Naive thymus-derived CD4-positive, alpha-beta T cell (primary cell): ENCODE measurements around the gene SHROOM4. TPM values are rescaled to one million over a fixed set of nuclear protein-coding genes. Genes with fewer than 3 reads are reported as not detected.

ENCODE experiments used
- ATAC-seq: fragments of 150-1000 bp; cut with Tn5 transposase; 2 replicates; pipeline ENCODE4 v1.10.0; 2021; ENCODE audit warnings: mild to moderate bottlenecking, moderate library complexity
- CTCF ChIA-PET: fragments of 350-600 bp; sonication (Branson Sonifier 250); formaldehyde crosslinking; loops from one replicate; lab custom pipeline; 2021; ENCODE audit warnings: antibody characterized with exemption; lab: Charles Lee
- POLR2A ChIA-PET: fragments of 350-600 bp; sonication (Branson Sonifier 250); formaldehyde crosslinking; loops from one replicate; lab custom pipeline; 2021; ENCODE audit warnings: antibody characterized with exemption, inconsistent platforms; lab: Charles Lee
- DNase-seq, 9 donors: peaks; one replicate each; pipeline versions ENCODE4 v3.0.0 to v3.0.0-alpha.2; 2020 to 2022; ENCODE audit warnings: mixed read lengths in 1 of 9
- H3K27ac ChIP-seq: one replicate; pipeline ENCODE4 v1.7.0; 2013; ENCODE audit warnings: mild to moderate bottlenecking, low read depth, low read length, moderate library complexity
- H3K27me3 ChIP-seq, 2 donors: one replicate each; pipeline ENCODE4 v1.7.0; 2013; ENCODE audit warnings: low read length in 2 of 2, mild to moderate bottlenecking in 2 of 2, moderate library complexity in 2 of 2; ENCODE audit not compliant: control insufficient read depth in 2 of 2, insufficient read depth in 2 of 2
- H3K36me3 ChIP-seq, 3 experiments: 1 replicate in 2 of 3; 2 replicates in 1 of 3; pipeline ENCODE4 v1.7.0; 2013; ENCODE audit warnings: low read length in 3 of 3, mild to moderate bottlenecking in 3 of 3, moderate library complexity in 1 of 3; ENCODE audit not compliant: insufficient read depth in 3 of 3, control insufficient read depth in 2 of 3
- H3K4me1 ChIP-seq, 2 donors: one replicate each; pipeline ENCODE4 v1.7.0; 2013; ENCODE audit warnings: low read length in 2 of 2, mild to moderate bottlenecking in 2 of 2, moderate library complexity in 1 of 2; ENCODE audit not compliant: control insufficient read depth in 2 of 2, insufficient read depth in 2 of 2
- H3K4me3 ChIP-seq: 2 replicates; pipeline ENCODE4 v1.7.0; 2013; ENCODE audit warnings: mild to moderate bottlenecking, low read length
- H3K9me3 ChIP-seq, 3 experiments: 1 replicate in 2 of 3; 2 replicates in 1 of 3; pipeline ENCODE4 v1.7.0; 2013; ENCODE audit warnings: low read length in 3 of 3; ENCODE audit not compliant: control insufficient read depth in 2 of 3
- H3K27ac Mint-ChIP-seq, 9 donors: one replicate each; pipeline ENCODE4 v1.8.0; 2020 to 2022; ENCODE audit warnings: mixed read lengths in 9 of 9, mild to moderate bottlenecking in 8 of 9, moderate library complexity in 5 of 9, inconsistent platforms in 2 of 9
- H3K27me3 Mint-ChIP-seq, 5 donors: one replicate each; pipeline ENCODE4 v1.8.0; 2021 to 2022; ENCODE audit warnings: mixed read lengths in 5 of 5, mild to moderate bottlenecking in 1 of 5
- H3K36me3 Mint-ChIP-seq, 5 donors: one replicate each; pipeline ENCODE4 v1.8.0; 2020 to 2022; ENCODE audit warnings: mixed read lengths in 5 of 5, mild to moderate bottlenecking in 3 of 5, inconsistent platforms in 1 of 5
- H3K4me1 Mint-ChIP-seq, 7 donors: one replicate each; pipeline ENCODE4 v1.8.0; 2020 to 2022; ENCODE audit warnings: mixed read lengths in 7 of 7, mild to moderate bottlenecking in 3 of 7, inconsistent platforms in 1 of 7
- H3K4me3 Mint-ChIP-seq, 10 donors: one replicate each; pipeline ENCODE4 v1.8.0; 2020 to 2022; ENCODE audit warnings: mild to moderate bottlenecking in 10 of 10, mixed read lengths in 10 of 10, moderate library complexity in 6 of 10, inconsistent platforms in 2 of 10
- H3K9me3 Mint-ChIP-seq, 11 donors: one replicate each; pipeline ENCODE4 v1.8.0; 2020 to 2022; ENCODE audit warnings: mixed read lengths in 11 of 11, mild to moderate bottlenecking in 4 of 11, inconsistent platforms in 1 of 11, moderate library complexity in 1 of 11
- intact Hi-C, 2 donors: fragments of 100-400 bp; cut with micrococcal nuclease; formaldehyde crosslinking; loops; one replicate each; pipeline ENCODE4 v1.15.1; 2023
- polyA plus RNA-seq, 2 donors: library from polyadenylated mRNA; unstranded; fragments of 300-500 nt; fragmentation: Illumina TruSeq; gene quantifications; one replicate each; pipeline ENCODE4 v1.2.3, GENCODE V29; 2021
- total RNA-seq, 6 experiments: library from RNA in 5 of 6; stranded (reverse) in 5 of 6; gene quantifications; 1 replicate in 5 of 6; 2 replicates in 1 of 6; pipeline ENCODE4 v1.2.3 and lab custom pipeline; 2021 to 2026

SHROOM4 gene
- total RNA-seq (under 1 TPM in 1 of 5 experiments, not detected in 4; 0.05 TPM), polyA plus RNA-seq (not detected), total RNA-seq (lab: John Stamatoyannopoulos, UW) (not detected)

GRCh38 chrX:50813843-50814661 is at the start of gene SHROOM4:
Gene SHROOM4 (minus strand): TSS chrX:50814194. CDS start chrX:50814018, 176 bp downstream.
- Mint-ChIP-seq H3K27me3 (peaks cover 17 to 46% (median 28%) of the 10 kb centered on the region in 5 donors), H3K4me1 (peaks cover 0 to 4% (median 2%) of the 10 kb centered on the region in 7 donors), H3K4me3 (peak within 1 kb of the TSS in 6 of 10 donors; percentile 29 to 74 (median 56)), H3K36me3 (peaks cover 0 to 4% (median 0%) of the 10 kb centered on the region in 5 donors), H3K27ac (no peak within 1 kb of the TSS), H3K9me3 (no peaks in the 10 kb centered on the region)
- DNase-seq: no peak
- Histone ChIP-seq H3K27me3 (no peaks in the 10 kb centered on the region), H3K4me3 (no peak within 1 kb of the TSS), H3K27ac (no peak within 1 kb of the TSS), H3K4me1 (no peaks in the 10 kb centered on the region), H3K9me3 (no peaks in the 10 kb centered on the region), H3K36me3 (no peaks in the 10 kb centered on the region)
- intact Hi-C loops: no loop called here
- ChIA-PET CTCF (no interaction called here), POLR2A (no interaction called here)
- ATAC-seq: no peak

GRCh38 chrX:50863471-50863870 is 49.5 kb upstream of the SHROOM4 start:
- ChIA-PET CTCF (no interaction called here), POLR2A (no interaction called here)
- Histone ChIP-seq H3K4me1 (no peaks in the 10 kb centered on the region), H3K36me3 (no peaks in the 10 kb centered on the region), H3K27me3 (no peaks in the 10 kb centered on the region), H3K9me3 (no peaks in the 10 kb centered on the region), H3K27ac (no peak overlapping the region), H3K4me3 (no peak overlapping the region)
- intact Hi-C loops: no loop called here
- Mint-ChIP-seq H3K9me3 (no peaks in the 10 kb centered on the region), H3K27me3 (peaks cover 0 to 9% (median 0%) of the 10 kb centered on the region in 5 donors), H3K4me3 (no peak overlapping the region), H3K36me3 (no peaks in the 10 kb centered on the region), H3K4me1 (no peaks in the 10 kb centered on the region), H3K27ac (no peak overlapping the region)
- DNase-seq (no peak), ATAC-seq (no peak)

- H3K27me3 Mint-ChIP-seq: peaks cover 0 to 9% (median 4%) of the 10 kb centered on the region in 5 donors
- no peaks in the 10 kb centered on the region for H3K9me3 ChIP-seq
- DNase-seq (no peak), ATAC-seq (no peak)
- H3K27me3 ChIP-seq: no peaks in the 10 kb centered on the region
- no peaks in the 10 kb centered on the region for H3K4me1 ChIP-seq
- no peaks in the 10 kb centered on the region for H3K4me1 Mint-ChIP-seq
- no peaks in the 10 kb centered on the region for H3K36me3 ChIP-seq
- intact Hi-C loops: no loop called here
- H3K27ac ChIP-seq: no peak overlapping the region
- H3K4me3 ChIP-seq: no peak overlapping the region
- POLR2A ChIA-PET: no interaction called here
- no peak overlapping the region for H3K4me3 Mint-ChIP-seq
- no peaks in the 10 kb centered on the region for H3K9me3 Mint-ChIP-seq
- CTCF ChIA-PET: no interaction called here
- no peaks in the 10 kb centered on the region for H3K36me3 Mint-ChIP-seq
- H3K27ac Mint-ChIP-seq: no peak overlapping the region
Measured at GRCh38 chrX:50860518-50860917, 46.5 kb upstream of the SHROOM4 start.

GRCh38 chrX:50858548-50858947 is 44.6 kb upstream of the SHROOM4 start:
- intact Hi-C loops: no loop called here

GRCh38 chrX:50853399-50853798 is 39.4 kb upstream of the SHROOM4 start:
- DNase-seq: no peak
- H3K4me1 Mint-ChIP-seq: no peaks in the 10 kb centered on the region
- no peaks in the 10 kb centered on the region for H3K9me3 ChIP-seq
- no peak overlapping the region for H3K27ac ChIP-seq
- no peak overlapping the region for H3K4me3 ChIP-seq
- H3K4me3 Mint-ChIP-seq: no peak overlapping the region
- H3K4me1 ChIP-seq: no peaks in the 10 kb centered on the region
- no peak overlapping the region for H3K27ac Mint-ChIP-seq
- peaks cover 0 to 4% (median 0%) of the 10 kb centered on the region in 5 donors for H3K27me3 Mint-ChIP-seq
- POLR2A ChIA-PET: no interaction called here
- no peaks in the 10 kb centered on the region for H3K27me3 ChIP-seq
- H3K36me3 ChIP-seq: no peaks in the 10 kb centered on the region
- CTCF ChIA-PET: no interaction called here
- peaks cover 0 to 4% (median 0%) of the 10 kb centered on the region in 11 donors for H3K9me3 Mint-ChIP-seq
- no peaks in the 10 kb centered on the region for H3K36me3 Mint-ChIP-seq
- intact Hi-C loops: no loop called here
- no peak for ATAC-seq

More at GRCh38 chrX:50858548-50858947, 44.6 kb upstream of the SHROOM4 start:
- ATAC-seq (no peak), DNase-seq (no peak)
- POLR2A ChIA-PET: no interaction called here
- no peaks in the 10 kb centered on the region for H3K4me1 Mint-ChIP-seq
- no peak overlapping the region for H3K27ac Mint-ChIP-seq
- Histone ChIP-seq H3K27ac (no peak overlapping the region), H3K4me3 (no peak overlapping the region), H3K4me1 (no peaks in the 10 kb centered on the region), H3K36me3 (no peaks in the 10 kb centered on the region), H3K9me3 (no peaks in the 10 kb centered on the region), H3K27me3 (no peaks in the 10 kb centered on the region)
- no peak overlapping the region for H3K4me3 Mint-ChIP-seq
- CTCF ChIA-PET: no interaction called here
- no peaks in the 10 kb centered on the region for H3K36me3 Mint-ChIP-seq
- H3K27me3 Mint-ChIP-seq: peaks cover 0 to 9% (median 0%) of the 10 kb centered on the region in 5 donors
- no peaks in the 10 kb centered on the region for H3K9me3 Mint-ChIP-seq

GRCh38 chrX:50852524-50852923 is 38.5 kb upstream of the SHROOM4 start:
- H3K4me3 Mint-ChIP-seq: no peak overlapping the region
- ATAC-seq: no peak
- POLR2A ChIA-PET: no interaction called here
- H3K27me3 Mint-ChIP-seq: no peaks in the 10 kb centered on the region
- DNase-seq: no peak
- Histone ChIP-seq H3K27me3 (no peaks in the 10 kb centered on the region), H3K36me3 (no peaks in the 10 kb centered on the region), H3K27ac (no peak overlapping the region), H3K4me3 (no peak overlapping the region), H3K9me3 (no peaks in the 10 kb centered on the region), H3K4me1 (no peaks in the 10 kb centered on the region)
- H3K27ac Mint-ChIP-seq: no peak overlapping the region
- intact Hi-C loops: no loop called here
- H3K9me3 Mint-ChIP-seq: peaks cover 0 to 4% (median 0%) of the 10 kb centered on the region in 11 donors
- H3K36me3 Mint-ChIP-seq: no peaks in the 10 kb centered on the region
- no peaks in the 10 kb centered on the region for H3K4me1 Mint-ChIP-seq
- CTCF ChIA-PET: no interaction called here

GRCh38 chrX:50842221-50842620 is 28.2 kb upstream of the SHROOM4 start:
- Mint-ChIP-seq H3K4me1 (no peaks in the 10 kb centered on the region), H3K27ac (no peak overlapping the region), H3K9me3 (peaks cover 0 to 2% (median 0%) of the 10 kb centered on the region in 11 donors), H3K4me3 (no peak overlapping the region), H3K27me3 (peaks cover 0 to 5% (median 0%) of the 10 kb centered on the region in 5 donors), H3K36me3 (no peaks in the 10 kb centered on the region)
- ChIA-PET CTCF (no interaction called here), POLR2A (no interaction called here)
- H3K36me3 ChIP-seq: no peaks in the 10 kb centered on the region
- H3K27me3 ChIP-seq: no peaks in the 10 kb centered on the region
- H3K9me3 ChIP-seq: no peaks in the 10 kb centered on the region
- H3K4me1 ChIP-seq: no peaks in the 10 kb centered on the region
- no peak overlapping the region for H3K4me3 ChIP-seq
- no peak for DNase-seq
- intact Hi-C loops: no loop called here
- no peak for ATAC-seq
- H3K27ac ChIP-seq: no peak overlapping the region
